ENCODE measurements around the gene PTPRN2.

GRCh38 chr7:157555313-157555712, 1032.3 kb downstream of the PTPRN2 start:
- TF ChIP-seq SP1 (IDR thresholded peaks at IDR 0.05) (no peak), BHLHE40 (IDR thresholded peaks at IDR 0.05; ENCODE audit: borderline replicate concordance) (no peak), FOXM1 (IDR thresholded peaks at IDR 0.05; ENCODE audit: borderline replicate concordance) (no peak), FOXK2 (IDR thresholded peaks at IDR 0.05) (no peak), ELF4 (IDR thresholded peaks at IDR 0.05) (no peak), SUZ12 (IDR thresholded peaks at IDR 0.05) (no peak), HDGF (IDR thresholded peaks at IDR 0.05; ENCODE audit: borderline replicate concordance) (no peak), FOXA1 (IDR thresholded peaks at IDR 0.05) (no peak), ARNT (IDR thresholded peaks at IDR 0.05) (no peak), CTBP1 (IDR thresholded peaks at IDR 0.05; ENCODE audit: borderline replicate concordance) (no peak), ZNF384 (IDR thresholded peaks at IDR 0.05) (no peak), L3MBTL2 (conservative IDR thresholded peaks at IDR 0.05) (no peak)
